ENCODE measurements around the gene PRR9. TPM values are rescaled to one million over a fixed set of nuclear protein-coding genes. Genes with fewer than 3 reads are reported as not detected.

The PRR9 gene
- total RNA-seq, 2 experiments from 2014 or later = not detected

DNA sequence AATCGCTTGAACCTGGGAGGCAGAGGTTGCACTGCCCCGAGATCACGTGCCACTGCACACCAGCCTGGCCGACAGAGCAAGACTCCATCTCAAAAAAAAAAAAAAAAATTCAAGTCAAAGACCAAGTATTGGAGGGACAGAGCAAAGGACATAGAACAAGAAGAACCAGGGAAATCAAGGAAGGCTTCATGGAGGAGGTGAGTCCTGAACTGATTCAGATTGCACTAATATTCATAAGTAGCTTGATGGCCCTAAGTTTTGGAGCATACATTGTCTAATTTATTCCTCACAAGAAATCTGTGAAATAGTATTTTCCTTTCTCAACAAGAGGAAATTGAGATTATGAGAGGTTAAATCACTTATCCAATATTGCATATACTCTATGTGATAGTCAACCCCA is 3.9 kb upstream of the PRR9 start:
- Histone ChIP-seq H3K36me3 (ENCODE audit: insufficient read depth, low read length) (no peaks in the 10 kb centered on the region), H4K20me1 (ENCODE audit: insufficient read depth, low read length) (no peaks in the 10 kb centered on the region), H3K9me2 (ENCODE audit: insufficient read depth, low read length) (no peaks in the 10 kb centered on the region), H2AFZ (ENCODE audit: low read length) (no peak overlapping the region), H3K79me2 (ENCODE audit: insufficient read depth, low read depth, low read length) (no peaks in the 10 kb centered on the region), H3K4me2 (ENCODE audit: low read length) (no peak overlapping the region), H3K27ac (ENCODE audit: low read depth, low read length, poor library complexity, severe bottlenecking) (no peak overlapping the region), H3K4me1 (ENCODE audit: insufficient read depth, low read length, poor library complexity, severe bottlenecking) (no peaks in the 10 kb centered on the region), H3K9me3 (ENCODE audit: low read length) (no peaks in the 10 kb centered on the region), H3K4me3 (ENCODE audit: low read depth, low read length, poor library complexity, severe bottlenecking) (no peak overlapping the region)
- TF ChIP-seq, protein P1, sequence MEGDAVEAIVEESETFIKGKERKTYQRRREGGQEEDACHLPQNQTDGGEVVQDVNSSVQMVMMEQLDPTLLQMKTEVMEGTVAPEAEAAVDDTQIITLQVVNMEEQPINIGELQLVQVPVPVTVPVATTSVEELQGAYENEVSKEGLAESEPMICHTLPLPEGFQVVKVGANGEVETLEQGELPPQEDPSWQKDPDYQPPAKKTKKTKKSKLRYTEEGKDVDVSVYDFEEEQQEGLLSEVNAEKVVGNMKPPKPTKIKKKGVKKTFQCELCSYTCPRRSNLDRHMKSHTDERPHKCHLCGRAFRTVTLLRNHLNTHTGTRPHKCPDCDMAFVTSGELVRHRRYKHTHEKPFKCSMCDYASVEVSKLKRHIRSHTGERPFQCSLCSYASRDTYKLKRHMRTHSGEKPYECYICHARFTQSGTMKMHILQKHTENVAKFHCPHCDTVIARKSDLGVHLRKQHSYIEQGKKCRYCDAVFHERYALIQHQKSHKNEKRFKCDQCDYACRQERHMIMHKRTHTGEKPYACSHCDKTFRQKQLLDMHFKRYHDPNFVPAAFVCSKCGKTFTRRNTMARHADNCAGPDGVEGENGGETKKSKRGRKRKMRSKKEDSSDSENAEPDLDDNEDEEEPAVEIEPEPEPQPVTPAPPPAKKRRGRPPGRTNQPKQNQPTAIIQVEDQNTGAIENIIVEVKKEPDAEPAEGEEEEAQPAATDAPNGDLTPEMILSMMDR (conservative IDR thresholded peaks at IDR 0.05; ENCODE audit: low read length) = no peak
- no peak for TF ChIP-seq EZH2phosphoT487 (IDR thresholded peaks at IDR 0.05; ENCODE audit: borderline replicate concordance, low read depth, low read length)
- POLR2A ChIA-PET = interaction anchor here (0.5 kb wide), 1 partner anchor 165 kb away, joined by 3 read pairs; no protein-coding TSS in a partner anchor
- intact Hi-C loops (cut with micrococcal nuclease; ENCODE audit: unreplicated experiment) = no loop called here
- CTCF ChIA-PET (ENCODE audit: unreplicated experiment) = no interaction called here
- no TSS peak for BruUV-seq (replicated peaks)
- DNase-seq (ENCODE audit: low spot score) = no peak

DNA sequence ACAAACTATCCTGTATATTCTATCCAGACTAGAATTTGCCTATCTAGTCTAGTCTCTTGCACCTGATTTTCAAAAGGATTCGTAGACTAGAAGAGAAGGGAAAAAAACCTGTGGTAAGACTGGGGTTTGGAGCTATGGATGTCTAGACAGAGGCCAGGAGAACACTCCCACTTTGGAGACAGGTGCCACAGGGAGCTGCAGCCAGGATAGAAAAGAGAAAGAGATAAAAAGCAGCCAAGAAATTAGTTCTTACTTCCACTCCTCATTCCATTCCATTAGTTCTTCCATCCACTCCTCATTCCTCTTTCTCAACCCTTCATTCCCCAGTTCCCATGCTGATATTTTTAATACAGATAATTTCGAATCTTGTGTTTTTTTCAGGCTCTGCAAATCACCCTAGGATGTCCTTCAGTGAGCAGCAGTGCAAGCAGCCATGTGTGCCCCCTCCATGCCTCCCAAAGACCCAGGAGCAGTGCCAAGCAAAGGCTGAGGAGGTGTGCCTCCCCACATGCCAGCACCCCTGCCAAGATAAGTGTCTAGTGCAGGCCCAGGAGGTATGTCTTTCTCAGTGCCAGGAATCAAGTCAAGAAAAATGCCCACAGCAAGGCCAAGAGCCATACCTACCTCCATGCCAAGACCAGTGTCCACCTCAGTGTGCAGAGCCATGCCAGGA is 496 bp downstream of the PRR9 start:
- H4K20me1 ChIP-seq (ENCODE audit: insufficient read depth, low read length) = no peaks in the 10 kb centered on the region
- H3K4me3 ChIP-seq (ENCODE audit: low read depth, low read length, poor library complexity, severe bottlenecking) = no peak overlapping the region
- TF ChIP-seq, protein P1 (conservative IDR thresholded peaks at IDR 0.05; ENCODE audit: low read length) = no peak
- no peak for TF ChIP-seq EZH2phosphoT487 (IDR thresholded peaks at IDR 0.05; ENCODE audit: borderline replicate concordance, low read depth, low read length)
- no peaks in the 10 kb centered on the region for H3K9me3 ChIP-seq (ENCODE audit: low read length)
- intact Hi-C loops (cut with micrococcal nuclease; ENCODE audit: unreplicated experiment) = no loop called here
- no peaks in the 10 kb centered on the region for H3K9me2 ChIP-seq (ENCODE audit: insufficient read depth, low read length)
- no TSS peak for BruUV-seq (replicated peaks)
- no peaks in the 10 kb centered on the region for H3K36me3 ChIP-seq (ENCODE audit: insufficient read depth, low read length)
- H3K4me1 ChIP-seq (ENCODE audit: insufficient read depth, low read length, poor library complexity, severe bottlenecking) = no peaks in the 10 kb centered on the region
- ChIA-PET POLR2A (no interaction called here), CTCF (ENCODE audit: unreplicated experiment) (no interaction called here)
- DNase-seq (ENCODE audit: low spot score) = no peak
- H3K27ac ChIP-seq (ENCODE audit: low read depth, low read length, poor library complexity, severe bottlenecking) = no peak overlapping the region
- H3K79me2 ChIP-seq (ENCODE audit: insufficient read depth, low read depth, low read length) = no peaks in the 10 kb centered on the region
- no peak overlapping the region for H2AFZ ChIP-seq (ENCODE audit: low read length)
- H3K4me2 ChIP-seq (ENCODE audit: low read length) = no peak overlapping the region

DNA sequence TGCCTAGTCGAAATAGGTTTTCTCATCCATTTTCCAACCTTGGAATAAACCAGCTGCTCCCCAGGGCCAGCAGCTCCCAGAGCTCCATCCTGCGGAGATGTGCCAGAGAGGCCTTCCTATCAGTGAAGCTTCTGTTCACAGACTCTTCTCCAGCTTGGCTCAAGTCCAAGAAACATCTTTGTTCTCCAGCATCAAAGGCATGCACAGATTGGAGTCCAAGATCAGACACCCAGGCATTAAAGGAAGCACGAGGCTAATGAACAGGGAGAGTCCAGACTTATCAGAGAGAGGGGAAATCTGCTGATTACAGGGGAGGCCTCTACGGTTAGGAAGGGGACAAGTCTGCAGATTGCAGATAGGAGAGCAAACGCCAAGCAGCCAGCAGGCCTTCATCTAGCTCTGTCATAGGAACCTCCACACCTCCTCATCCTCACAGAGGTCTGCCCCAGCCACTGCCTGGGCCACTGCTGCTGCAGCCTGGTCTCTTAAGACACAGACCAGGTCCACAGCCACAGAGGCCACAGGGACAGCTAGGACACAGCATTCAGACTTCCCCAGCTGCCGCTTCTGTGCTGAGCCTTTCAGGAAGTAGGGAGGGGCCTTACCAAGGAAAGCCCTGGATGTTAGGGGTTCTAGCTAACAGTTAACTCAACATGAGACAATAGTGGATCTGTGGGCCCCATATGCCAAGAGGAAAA is 3.4 kb downstream of the PRR9 start:
- no TSS peak for BruUV-seq (replicated peaks)

More for the DNA sequence above, 3.4 kb downstream of the PRR9 start:
- H3K27ac ChIP-seq (ENCODE audit: low read depth, low read length, poor library complexity, severe bottlenecking) = no peak overlapping the region
- ChIA-PET CTCF (ENCODE audit: unreplicated experiment) (interaction anchor here (1.0 kb wide), 1 partner anchor 9 kb away, joined by 3 read pairs; no protein-coding TSS in a partner anchor), POLR2A (no interaction called here)
- H3K36me3 ChIP-seq (ENCODE audit: insufficient read depth, low read length) = no peaks in the 10 kb centered on the region
- intact Hi-C loops (cut with micrococcal nuclease; ENCODE audit: unreplicated experiment) = no loop called here
- H3K79me2 ChIP-seq (ENCODE audit: insufficient read depth, low read depth, low read length) = no peaks in the 10 kb centered on the region
- no peaks in the 10 kb centered on the region for H3K4me1 ChIP-seq (ENCODE audit: insufficient read depth, low read length, poor library complexity, severe bottlenecking)
- no peaks in the 10 kb centered on the region for H3K9me2 ChIP-seq (ENCODE audit: insufficient read depth, low read length)
- DNase-seq (ENCODE audit: low spot score) = no peak
- no peak overlapping the region for H3K4me2 ChIP-seq (ENCODE audit: low read length)
- no peaks in the 10 kb centered on the region for H3K9me3 ChIP-seq (ENCODE audit: low read length)
- H2AFZ ChIP-seq (ENCODE audit: low read length) = no peak overlapping the region
- H3K4me3 ChIP-seq (ENCODE audit: low read depth, low read length, poor library complexity, severe bottlenecking) = no peak overlapping the region
- no peaks in the 10 kb centered on the region for H4K20me1 ChIP-seq (ENCODE audit: insufficient read depth, low read length)
- TF ChIP-seq, protein P1 (conservative IDR thresholded peaks at IDR 0.05; ENCODE audit: low read length) = no peak
- TF ChIP-seq EZH2phosphoT487 (IDR thresholded peaks at IDR 0.05; ENCODE audit: borderline replicate concordance, low read depth, low read length) = no peak

Data from OCI-LY7 (cell line).